Measurements from ENCODE around the gene YDJC.
"Not testable (repeated sequence)": the region's sequence is repeated elsewhere in the genome, so short reads cannot be mapped to it uniquely, and the experiment has no call there.

YDJC gene

GRCh38 chr22:21631025-21631424, 1.2 kb upstream of the YDJC start:
- DNase-seq: no peak

DNA sequence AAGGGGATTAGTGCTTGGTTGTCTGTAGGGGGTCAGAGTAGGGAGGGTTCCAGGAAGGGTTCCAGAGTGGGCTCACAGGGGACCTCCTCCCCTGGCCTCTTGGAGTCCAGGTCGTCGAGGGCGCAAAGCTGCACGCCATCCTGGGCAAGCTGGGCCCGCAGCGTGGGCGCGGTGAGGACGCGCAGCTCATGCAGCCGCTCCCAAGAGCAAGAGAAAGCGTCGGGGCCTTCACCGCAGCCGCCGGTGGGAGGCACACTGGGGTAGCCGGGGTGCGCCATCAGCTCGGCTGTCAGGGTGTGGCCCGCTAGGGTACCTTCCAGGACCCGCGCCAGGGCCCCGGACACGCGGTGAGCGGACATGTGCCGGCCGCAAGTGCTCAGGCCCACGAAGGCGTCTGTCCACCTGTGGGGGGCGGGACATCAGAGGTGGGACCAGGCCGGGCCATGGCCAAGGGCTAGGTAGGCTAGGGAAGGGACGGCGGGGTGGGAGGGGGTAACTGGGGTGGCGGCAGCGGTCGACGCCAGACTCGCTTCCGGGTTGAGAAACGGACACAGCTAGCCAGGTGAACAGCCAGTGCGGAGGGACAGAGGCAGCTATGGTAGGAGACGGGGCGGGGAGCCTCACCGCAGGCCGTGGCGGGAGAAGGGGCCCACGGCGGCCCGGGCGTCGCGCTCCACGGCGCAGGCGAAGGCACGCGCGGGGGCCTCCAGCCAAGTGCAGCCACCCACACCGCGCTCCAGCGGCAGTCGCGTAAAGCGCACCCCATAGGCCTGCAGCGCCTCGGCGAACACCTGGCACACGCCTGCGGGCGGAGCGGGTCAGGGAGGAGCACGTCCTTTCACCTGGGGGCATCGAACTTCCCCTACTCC, 1.2 kb downstream of the YDJC start:
- peak in 1 of 2 experiments; percentile 27 for DNase-seq

DNA sequence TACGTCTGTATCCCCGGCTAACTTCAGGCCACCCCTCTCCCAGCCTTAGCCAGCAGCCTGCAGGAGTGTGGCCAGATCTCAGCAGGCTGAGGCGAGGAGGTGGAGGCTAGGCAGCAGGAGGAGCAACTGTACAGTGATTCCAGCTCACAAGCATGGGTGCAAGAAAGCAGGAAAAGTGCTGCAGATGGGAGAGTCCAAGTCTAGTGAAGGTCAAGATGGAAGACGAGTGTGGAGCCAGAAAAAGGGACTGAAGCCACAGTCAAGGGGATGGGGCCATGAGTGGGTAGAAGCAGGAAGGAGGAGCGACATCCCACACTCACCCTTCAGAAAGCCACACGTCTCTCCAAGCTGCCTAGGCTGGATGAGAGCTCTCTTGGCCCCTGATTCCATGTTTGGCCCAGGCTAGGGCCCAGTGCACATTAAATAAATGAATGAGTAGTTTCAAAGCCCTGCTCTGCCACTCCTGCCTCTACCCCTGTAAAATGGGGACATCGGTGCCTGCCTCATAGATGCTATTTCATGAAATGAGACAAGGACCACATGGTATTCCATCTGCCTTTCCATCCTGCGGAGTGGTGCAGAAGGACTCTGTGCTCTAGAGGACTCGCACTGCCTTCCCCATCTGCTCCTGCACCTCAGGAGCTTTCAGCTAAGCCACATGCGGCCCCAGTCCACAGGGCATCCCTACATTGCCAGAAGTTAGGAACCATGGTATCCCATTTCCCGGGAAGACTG, 2.9 kb downstream of the YDJC start:
- DNase-seq: peak; percentile 91 to 96

- peak; percentile 43 to 73 for DNase-seq
These were observed 3.6 kb downstream of the YDJC start for GRCh38 chr22:21626073-21626734.

DNA sequence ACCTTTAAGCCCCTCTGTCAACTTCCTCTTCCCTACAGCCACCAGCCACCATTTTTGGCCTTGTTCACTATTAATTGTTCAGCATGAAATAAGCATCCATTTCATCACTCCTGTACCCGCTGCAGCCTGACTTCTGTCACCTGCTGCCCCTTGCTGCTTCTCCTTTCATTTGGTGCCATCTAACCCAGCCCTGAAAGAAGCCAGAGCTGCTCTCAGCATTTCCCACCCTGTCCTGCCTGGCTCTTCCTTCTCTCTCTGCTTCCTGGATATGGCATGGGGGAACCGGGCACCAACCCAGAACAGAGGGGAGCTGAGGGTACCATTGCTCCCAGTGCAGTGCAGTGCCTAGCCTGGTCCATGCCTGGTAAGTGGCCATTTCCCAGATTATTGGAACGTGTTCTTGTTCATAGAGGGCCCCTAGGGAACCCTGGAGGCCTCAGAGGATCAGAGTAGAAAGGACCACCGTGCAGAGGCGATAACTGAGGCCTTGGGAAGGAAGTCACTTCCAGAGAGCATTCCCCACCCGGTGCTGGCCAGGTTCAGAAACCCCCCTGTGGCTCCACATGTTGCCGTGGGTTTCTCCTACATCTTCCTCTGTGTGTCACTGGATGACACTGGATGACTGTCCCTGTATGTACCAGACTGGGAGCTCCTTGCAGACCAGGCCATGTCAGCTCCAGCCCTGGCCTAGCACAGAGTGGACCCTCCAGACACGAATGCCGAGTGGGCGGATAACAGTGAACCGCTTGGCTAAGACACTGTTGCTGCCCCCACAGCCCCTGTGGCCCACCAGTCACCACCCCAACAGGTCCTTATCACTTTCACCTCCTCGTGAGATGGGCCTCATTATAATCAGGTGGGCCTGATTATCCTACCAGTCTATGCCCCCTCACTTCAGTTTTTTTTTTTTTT, 4.7 kb downstream of the YDJC start:
- DNase-seq: no peak

- peak in 1 of 2 experiments; percentile 16 for DNase-seq
These were observed 5.5 kb downstream of the YDJC start for GRCh38 chr22:21624120-21624879.

- no peak for DNase-seq
These were observed 6.2 kb downstream of the YDJC start for GRCh38 chr22:21623648-21623970.

DNA sequence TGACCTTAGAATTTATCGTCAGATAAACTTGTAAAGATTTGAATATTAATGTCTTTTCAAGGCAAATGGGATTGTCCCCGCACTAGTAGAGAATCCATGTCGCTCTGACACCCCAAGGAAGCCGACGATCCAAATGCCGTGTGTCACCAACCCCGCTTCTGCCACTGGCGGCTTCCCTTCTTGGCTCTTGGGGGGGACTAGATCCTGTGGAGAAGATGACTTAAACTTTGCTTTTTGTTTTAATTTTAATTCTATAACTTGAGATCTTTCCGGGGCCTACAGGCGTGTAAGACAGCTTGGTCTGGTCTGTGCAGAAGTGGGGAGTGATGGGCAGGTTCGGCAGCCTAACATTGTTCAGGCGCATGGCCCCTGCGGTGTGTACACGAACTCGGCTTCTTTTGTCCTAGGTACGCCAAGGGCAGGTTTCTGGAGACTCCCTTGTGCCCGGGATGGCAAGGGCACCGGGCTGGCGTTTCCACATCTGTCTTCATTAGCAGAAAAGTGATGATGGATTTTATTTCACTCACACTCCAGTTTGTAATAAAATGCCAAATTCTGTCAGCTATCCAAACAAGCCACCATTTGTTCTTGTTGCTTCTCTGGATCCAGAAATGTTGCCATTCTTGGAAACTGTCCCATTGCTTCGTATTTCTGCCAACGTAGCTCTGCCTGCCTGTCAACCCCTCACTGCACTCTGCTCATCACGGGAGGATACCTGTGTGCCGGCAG, 6.7 kb downstream of the YDJC start:
- DNase-seq: no peak

DNA sequence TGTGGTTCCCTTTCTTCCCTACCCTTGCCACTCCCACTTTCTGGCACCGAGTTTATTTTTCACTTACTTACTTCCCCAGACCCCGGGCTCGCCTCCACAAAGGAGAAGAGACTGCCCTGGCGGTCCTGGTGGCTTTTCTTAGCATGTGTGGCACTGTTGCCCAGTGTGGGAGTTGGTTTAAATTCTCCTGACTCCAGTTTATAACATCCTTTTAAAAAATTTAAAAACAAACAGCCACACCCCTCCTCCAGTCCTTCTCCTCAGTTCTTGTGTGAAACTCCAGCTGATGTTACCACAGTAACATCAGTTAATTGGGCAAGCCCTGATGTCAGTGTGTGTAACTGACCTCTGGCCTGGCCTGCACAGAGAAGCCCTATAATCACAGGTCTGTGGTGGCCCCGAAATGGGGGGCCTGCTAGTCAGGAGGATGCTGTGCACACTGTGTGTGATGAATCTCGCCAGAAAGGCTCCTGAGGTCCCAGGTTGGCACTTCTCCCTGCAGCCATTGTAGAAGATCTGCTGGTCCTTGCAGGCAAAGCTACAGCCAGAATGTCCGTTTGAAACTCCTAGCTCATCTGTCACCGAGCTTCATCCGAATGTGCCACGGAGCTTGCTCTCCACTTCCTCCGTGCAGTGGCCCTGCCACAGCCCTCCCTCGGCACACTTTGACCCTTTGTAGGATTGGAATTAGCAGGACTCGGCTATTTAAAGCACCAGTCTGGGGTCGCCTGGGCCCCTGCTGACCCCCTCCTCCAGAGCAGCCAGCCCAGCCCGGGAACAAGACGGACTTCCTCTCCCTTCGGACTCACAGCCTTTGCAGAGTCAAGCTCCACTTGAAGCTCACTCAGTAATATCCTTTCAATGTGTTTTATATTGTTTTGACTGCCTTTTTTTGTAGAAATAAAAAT, 7.6 kb downstream of the YDJC start:
- no peak for DNase-seq

DNA sequence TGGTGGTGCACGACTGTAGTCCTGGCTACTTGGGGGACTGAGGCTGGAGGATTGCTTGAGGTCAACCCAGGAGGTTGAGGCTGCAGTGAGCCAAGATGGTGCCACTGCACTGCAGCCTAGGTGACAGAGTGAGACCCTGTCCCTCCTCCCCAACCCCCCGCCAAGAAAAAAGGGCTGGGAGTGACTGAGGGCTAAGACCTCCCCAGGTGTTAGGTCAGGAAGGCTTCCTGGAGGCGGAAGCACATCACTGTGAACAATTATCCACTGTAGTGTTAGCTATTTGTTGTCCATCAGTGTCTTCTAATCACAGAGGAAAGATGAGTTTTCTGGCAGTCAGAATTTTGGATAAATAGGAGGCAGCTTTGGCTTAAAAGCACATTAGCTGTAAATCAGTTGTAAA, 8.8 kb downstream of the YDJC start:
- no peak for DNase-seq

GRCh38 chr22:21617337-21617736, 12.5 kb downstream of the YDJC start:
- not testable (repeated sequence) for DNase-seq

DNA sequence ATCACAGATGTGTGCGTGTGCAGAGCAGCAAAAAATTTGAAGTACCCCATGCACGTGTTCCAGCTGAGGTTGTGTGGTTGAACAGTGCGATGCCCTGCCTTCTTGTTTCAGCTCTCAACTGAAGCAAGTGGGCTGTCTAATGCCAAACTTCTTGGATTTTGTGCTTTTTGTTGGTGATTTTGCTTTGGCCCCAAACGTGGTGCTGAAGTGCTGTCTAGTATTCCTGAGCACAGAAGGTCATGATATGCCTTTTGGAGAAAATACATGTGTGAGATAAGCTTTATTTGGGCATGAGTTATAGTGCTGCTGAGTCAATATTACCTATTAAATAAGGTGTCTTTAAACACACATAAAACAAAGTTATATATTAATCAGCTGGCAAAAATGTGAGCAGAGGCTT, 14.1 kb downstream of the YDJC start:
- no peak for DNase-seq

GRCh38 chr22:21613553-21614233, 16.1 kb downstream of the YDJC start:
- DNase-seq: no peak

DNA sequence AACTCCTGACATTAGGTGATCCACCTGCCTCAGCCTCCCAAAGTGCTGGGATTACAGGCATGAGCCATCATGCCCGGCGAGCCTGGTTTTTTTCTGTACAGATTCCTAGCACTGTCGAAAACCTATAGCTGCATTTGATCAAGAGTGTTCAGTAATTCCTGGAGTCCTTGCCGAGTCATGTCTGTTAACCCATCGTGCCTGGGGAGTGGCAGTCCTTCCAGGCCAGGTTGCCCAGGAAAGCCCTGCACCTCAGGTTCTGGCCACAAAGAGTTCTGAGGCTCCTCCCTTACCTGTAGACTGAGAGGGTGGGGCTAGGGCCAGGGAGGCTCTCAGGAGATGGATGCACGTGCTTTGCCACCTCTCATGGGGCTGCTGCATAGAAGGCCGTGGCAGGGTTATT, 17.0 kb downstream of the YDJC start:
- no peak for DNase-seq

- no peak for DNase-seq
These were observed 18.4 kb downstream of the YDJC start for GRCh38 chr22:21611210-21611977.

GRCh38 chr22:21609556-21610157, 20.2 kb downstream of the YDJC start:
- DNase-seq: not testable (repeated sequence)

- DNase-seq: no peak
These were observed 23.0 kb downstream of the YDJC start for GRCh38 chr22:21606775-21607174.

DNA sequence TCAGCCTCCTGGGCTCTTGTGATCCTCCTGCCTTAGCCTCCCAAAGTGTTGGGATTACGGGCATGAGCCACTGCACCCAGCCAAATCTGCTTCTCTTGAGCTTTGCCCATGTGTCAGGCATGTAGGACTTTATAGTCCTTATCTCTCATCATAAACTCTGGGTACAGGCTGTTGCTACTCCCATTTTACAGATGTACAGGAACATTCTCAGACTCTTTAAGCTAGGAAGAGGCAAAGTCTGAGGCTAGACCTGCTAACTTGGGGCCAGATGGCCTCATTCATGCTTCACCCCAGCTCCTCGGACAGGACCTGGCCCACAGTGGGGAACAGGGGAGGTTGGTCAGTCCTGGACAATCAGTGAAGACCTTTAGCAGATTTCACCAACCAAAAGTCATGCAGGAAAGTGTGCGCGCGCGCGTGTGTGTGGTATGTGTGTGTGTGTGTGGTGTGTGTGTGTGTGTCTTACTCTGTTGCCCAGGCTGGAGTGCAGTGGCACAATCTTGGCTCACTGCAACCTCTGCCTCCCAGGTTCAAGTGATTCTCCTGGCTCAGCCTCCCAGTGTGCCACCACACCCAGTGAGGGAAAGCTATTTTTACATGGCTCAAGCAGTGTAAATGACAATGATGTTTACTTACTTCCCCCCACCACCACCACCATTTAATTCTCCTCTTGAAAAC, 23.8 kb downstream of the YDJC start:
- no peak for DNase-seq
